Natural killer cell treated with Interleukin-12 subunit alpha and Interleukin-12 subunit beta and Interleukin-15 and Interleukin-18, amount 100 ng/mL, for 72 hours (primary cell): ENCODE results near the gene CFAP299. TPM values are rescaled to one million over a fixed set of nuclear protein-coding genes. Genes with fewer than 3 reads are reported as not detected.

Source experiments
- ATAC-seq, 2 donors: fragments of 150-1000 bp; cut with Tn5 transposase in 1 of 2; sonication (Bioruptor Pico), chemical (Tn5 transposase) in 1 of 2; 2 replicates each; pipeline ENCODE4 v1.10.0; 2021
- DNase-seq: peaks from one replicate; pipeline ENCODE4 v3.0.0; 2022; ENCODE audit warnings: low spot score
- H3K27ac Mint-ChIP-seq, 2 donors: 1 replicate in 1 of 2; 2 replicates in 1 of 2; pipeline ENCODE4 v1.8.0; 2022; ENCODE audit warnings: mixed read lengths in 2 of 2, mild to moderate bottlenecking in 1 of 2, moderate library complexity in 1 of 2
- H3K27me3 Mint-ChIP-seq, 2 donors: 1 replicate in 1 of 2; 2 replicates in 1 of 2; pipeline ENCODE4 v1.8.0; 2022; ENCODE audit warnings: mixed read lengths in 2 of 2
- H3K36me3 Mint-ChIP-seq: one replicate; pipeline ENCODE4 v1.8.0; 2022; ENCODE audit warnings: mixed read lengths
- H3K4me1 Mint-ChIP-seq, 2 donors: 1 replicate in 1 of 2; 2 replicates in 1 of 2; pipeline ENCODE4 v1.8.0; 2022; ENCODE audit warnings: low read depth in 2 of 2, mixed read lengths in 2 of 2, mild to moderate bottlenecking in 1 of 2
- H3K4me3 Mint-ChIP-seq: one replicate; pipeline ENCODE4 v1.8.0; 2022; ENCODE audit warnings: mixed read lengths
- H3K9me3 Mint-ChIP-seq: 2 replicates; pipeline ENCODE4 v1.8.0; 2022; ENCODE audit warnings: mixed read lengths
- total RNA-seq, 2 donors: library from RNA; stranded (reverse); gene quantifications; one replicate each; pipeline ENCODE4 v1.2.3, GENCODE V29; 2022

Gene CFAP299
- total RNA-seq, 2 donors from 2014 or later: not detected

- Mint-ChIP-seq H3K9me3 (no peaks in the 10 kb centered on the region), H3K36me3 (no peaks in the 10 kb centered on the region), H3K27me3 (no peaks in the 10 kb centered on the region), H3K27ac (no peak overlapping the region), H3K4me1 (no peaks in the 10 kb centered on the region), H3K4me3 (no peak overlapping the region)
- no peak for DNase-seq
- no peak for ATAC-seq
These were observed 473.7 kb downstream of the CFAP299 start for GRCh38 chr4:80809039-80809729.

- DNase-seq (no peak), ATAC-seq (no peak)
- Mint-ChIP-seq H3K4me1 (no peaks in the 10 kb centered on the region), H3K27me3 (peaks cover 0 to 2% of the 10 kb centered on the region in 2 donors), H3K36me3 (no peaks in the 10 kb centered on the region), H3K27ac (no peak overlapping the region), H3K4me3 (no peak overlapping the region), H3K9me3 (no peaks in the 10 kb centered on the region)
These were observed 475.9 kb downstream of the CFAP299 start for GRCh38 chr4:80811406-80811805.

- H3K9me3 Mint-ChIP-seq: no peaks in the 10 kb centered on the region
- H3K27ac Mint-ChIP-seq: no peak overlapping the region
- DNase-seq: no peak
- H3K27me3 Mint-ChIP-seq: peaks cover 0 to 2% of the 10 kb centered on the region in 2 donors
- ATAC-seq: no peak
- no peaks in the 10 kb centered on the region for H3K4me1 Mint-ChIP-seq
- H3K36me3 Mint-ChIP-seq: no peaks in the 10 kb centered on the region
- no peak overlapping the region for H3K4me3 Mint-ChIP-seq
These were observed 476.6 kb downstream of the CFAP299 start for GRCh38 chr4:80812145-80812544.

- ATAC-seq: no peak
- no peaks in the 10 kb centered on the region for H3K4me1 Mint-ChIP-seq
- H3K36me3 Mint-ChIP-seq: no peaks in the 10 kb centered on the region
- no peaks in the 10 kb centered on the region for H3K9me3 Mint-ChIP-seq
- H3K4me3 Mint-ChIP-seq: no peak overlapping the region
- DNase-seq: no peak
- peaks cover 2 to 6% of the 10 kb centered on the region in 2 donors for H3K27me3 Mint-ChIP-seq
- H3K27ac Mint-ChIP-seq: no peak overlapping the region
These were observed 478.7 kb downstream of the CFAP299 start for GRCh38 chr4:80814266-80814665.

GRCh38 chr4:80831383-80832361, 496.1 kb downstream of the CFAP299 start:
- no peak overlapping the region for H3K27ac Mint-ChIP-seq
- no peaks in the 10 kb centered on the region for H3K4me1 Mint-ChIP-seq
- H3K36me3 Mint-ChIP-seq: no peaks in the 10 kb centered on the region
- no peak overlapping the region for H3K4me3 Mint-ChIP-seq
- DNase-seq (no peak), ATAC-seq (no peak)
- H3K27me3 Mint-ChIP-seq: no peaks in the 10 kb centered on the region
- H3K9me3 Mint-ChIP-seq: peaks cover 4% of the 10 kb centered on the region

GRCh38 chr4:80839281-80839680, 503.8 kb downstream of the CFAP299 start:
- H3K27ac Mint-ChIP-seq: no peak overlapping the region
- H3K27me3 Mint-ChIP-seq: no peaks in the 10 kb centered on the region
- no peaks in the 10 kb centered on the region for H3K4me1 Mint-ChIP-seq
- ATAC-seq: no peak
- no peaks in the 10 kb centered on the region for H3K9me3 Mint-ChIP-seq
- H3K4me3 Mint-ChIP-seq: no peak overlapping the region
- no peak for DNase-seq
- no peaks in the 10 kb centered on the region for H3K36me3 Mint-ChIP-seq

- H3K27ac Mint-ChIP-seq: no peak overlapping the region
- no peak overlapping the region for H3K4me3 Mint-ChIP-seq
- no peaks in the 10 kb centered on the region for H3K4me1 Mint-ChIP-seq
- no peaks in the 10 kb centered on the region for H3K27me3 Mint-ChIP-seq
- no peaks in the 10 kb centered on the region for H3K36me3 Mint-ChIP-seq
- ATAC-seq (no peak), DNase-seq (no peak)
- H3K9me3 Mint-ChIP-seq: no peaks in the 10 kb centered on the region
These were observed 504.3 kb downstream of the CFAP299 start for GRCh38 chr4:80839792-80840191.

GRCh38 chr4:80840396-80840795, 504.9 kb downstream of the CFAP299 start:
- H3K27me3 Mint-ChIP-seq: no peaks in the 10 kb centered on the region
- H3K4me1 Mint-ChIP-seq: no peaks in the 10 kb centered on the region
- peaks cover 2% of the 10 kb centered on the region for H3K9me3 Mint-ChIP-seq
- ATAC-seq: no peak
- no peak overlapping the region for H3K27ac Mint-ChIP-seq
- H3K36me3 Mint-ChIP-seq: peaks cover 4% of the 10 kb centered on the region
- no peak overlapping the region for H3K4me3 Mint-ChIP-seq
- DNase-seq: no peak

GRCh38 chr4:80841587-80842281, 506.2 kb downstream of the CFAP299 start:
- Mint-ChIP-seq H3K4me1 (no peaks in the 10 kb centered on the region), H3K9me3 (peaks cover 4% of the 10 kb centered on the region), H3K4me3 (no peak overlapping the region), H3K27ac (no peak overlapping the region), H3K36me3 (peaks cover 7% of the 10 kb centered on the region), H3K27me3 (peaks cover 0 to under 1% of the 10 kb centered on the region in 2 donors)
- DNase-seq (no peak), ATAC-seq (no peak)

- Mint-ChIP-seq H3K4me1 (no peaks in the 10 kb centered on the region), H3K9me3 (peaks cover 6% of the 10 kb centered on the region), H3K27me3 (peaks cover 0 to 2% of the 10 kb centered on the region in 2 donors), H3K36me3 (peaks cover 7% of the 10 kb centered on the region), H3K4me3 (no peak overlapping the region), H3K27ac (no peak overlapping the region)
- no peak for ATAC-seq
- DNase-seq: no peak
These were observed 510.7 kb downstream of the CFAP299 start for GRCh38 chr4:80846210-80846609.

GRCh38 chr4:80852061-80852460, 516.5 kb downstream of the CFAP299 start:
- Mint-ChIP-seq H3K27me3 (no peaks in the 10 kb centered on the region), H3K4me1 (no peaks in the 10 kb centered on the region), H3K36me3 (no peaks in the 10 kb centered on the region), H3K9me3 (no peaks in the 10 kb centered on the region), H3K27ac (no peak overlapping the region), H3K4me3 (no peak overlapping the region)
- ATAC-seq (no peak), DNase-seq (no peak)

- no peak for ATAC-seq
- Mint-ChIP-seq H3K4me3 (no peak overlapping the region), H3K27ac (no peak overlapping the region), H3K36me3 (no peaks in the 10 kb centered on the region), H3K9me3 (no peaks in the 10 kb centered on the region), H3K4me1 (peaks cover 5% of the 10 kb centered on the region in 2 donors), H3K27me3 (no peaks in the 10 kb centered on the region)
- DNase-seq: no peak
These were observed 538.0 kb downstream of the CFAP299 start for GRCh38 chr4:80873571-80873970.

GRCh38 chr4:80874979-80875378, 539.4 kb downstream of the CFAP299 start:
- Mint-ChIP-seq H3K4me1 (peaks cover 5% of the 10 kb centered on the region in 2 donors), H3K27ac (no peak overlapping the region), H3K36me3 (no peaks in the 10 kb centered on the region), H3K4me3 (no peak overlapping the region), H3K27me3 (no peaks in the 10 kb centered on the region), H3K9me3 (no peaks in the 10 kb centered on the region)
- DNase-seq (no peak), ATAC-seq (no peak)

GRCh38 chr4:80875642-80876041, 540.1 kb downstream of the CFAP299 start:
- peaks cover 5% of the 10 kb centered on the region in 2 donors for H3K4me1 Mint-ChIP-seq
- no peaks in the 10 kb centered on the region for H3K9me3 Mint-ChIP-seq
- H3K27me3 Mint-ChIP-seq: no peaks in the 10 kb centered on the region
- no peak overlapping the region for H3K27ac Mint-ChIP-seq
- ATAC-seq: peak in 1 of 2 donors; percentile 61
- no peak for DNase-seq
- H3K4me3 Mint-ChIP-seq: no peak overlapping the region
- no peaks in the 10 kb centered on the region for H3K36me3 Mint-ChIP-seq
